NCI-H2081 treated with DMSO at 0.1 percent for 48 hours (cell line): ENCODE data around the gene APOBEC3H.
"Not testable (repeated sequence)": the region's sequence is repeated elsewhere in the genome, so short reads cannot be mapped to it uniquely, and the experiment has no call there.

Experiments used
- DNase-seq: peaks from one replicate; lab custom pipeline; 2025; lab: John Stamatoyannopoulos, UW

Gene APOBEC3H

DNA sequence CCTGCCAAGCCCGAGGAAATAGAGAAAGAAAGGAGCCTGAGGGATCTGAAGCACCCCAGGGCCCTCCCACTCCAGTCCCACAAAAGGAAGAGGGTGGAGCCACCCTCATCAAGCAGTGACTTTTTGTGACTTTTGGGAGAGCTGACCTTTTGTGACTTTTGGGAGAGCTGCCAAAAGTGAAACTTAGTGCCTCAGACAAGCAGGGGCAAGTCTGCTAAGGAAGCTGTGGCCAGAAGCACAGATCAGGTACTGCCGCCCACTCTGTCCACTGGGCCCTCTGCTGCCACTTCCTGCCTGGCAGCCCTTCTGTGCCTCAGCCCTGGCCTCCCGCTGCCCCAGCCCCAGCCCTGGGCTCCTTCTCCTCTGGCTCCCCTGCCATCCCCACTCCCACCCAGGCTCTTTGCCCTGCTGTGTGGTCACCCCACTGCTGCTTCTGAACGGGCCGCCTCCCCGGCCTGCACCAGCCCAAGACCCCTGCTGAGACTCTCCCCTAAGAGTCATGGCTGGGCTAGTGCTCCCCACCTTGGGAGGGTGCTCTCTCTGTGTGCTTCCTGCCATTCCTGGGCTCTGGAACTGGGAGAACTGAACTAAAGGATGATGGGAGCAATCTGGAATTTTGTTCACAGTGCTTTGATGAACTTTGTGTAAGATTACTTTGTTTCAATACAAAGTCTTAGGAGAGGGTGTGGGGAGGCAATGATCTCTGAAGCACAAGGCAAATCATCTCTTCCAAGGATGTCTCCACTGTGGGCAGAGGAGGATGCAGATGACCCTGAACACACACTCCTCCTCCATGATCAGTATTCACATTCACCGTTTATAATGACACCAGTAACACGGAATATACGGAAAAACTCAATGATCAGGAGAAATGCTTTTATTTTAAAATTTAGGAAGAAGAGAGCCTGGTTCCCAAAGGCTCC lies at the start of gene APOBEC3H:
Gene APOBEC3H (plus strand): TSS at position 147 of the 923 bp plus-strand sequence. CDS start 3,035 bp downstream, outside the sequence.
- no peak for DNase-seq

- DNase-seq = not testable (repeated sequence)
Measured at GRCh38 chr22:39049486-39049885, 47.6 kb upstream of the APOBEC3H start.

DNA sequence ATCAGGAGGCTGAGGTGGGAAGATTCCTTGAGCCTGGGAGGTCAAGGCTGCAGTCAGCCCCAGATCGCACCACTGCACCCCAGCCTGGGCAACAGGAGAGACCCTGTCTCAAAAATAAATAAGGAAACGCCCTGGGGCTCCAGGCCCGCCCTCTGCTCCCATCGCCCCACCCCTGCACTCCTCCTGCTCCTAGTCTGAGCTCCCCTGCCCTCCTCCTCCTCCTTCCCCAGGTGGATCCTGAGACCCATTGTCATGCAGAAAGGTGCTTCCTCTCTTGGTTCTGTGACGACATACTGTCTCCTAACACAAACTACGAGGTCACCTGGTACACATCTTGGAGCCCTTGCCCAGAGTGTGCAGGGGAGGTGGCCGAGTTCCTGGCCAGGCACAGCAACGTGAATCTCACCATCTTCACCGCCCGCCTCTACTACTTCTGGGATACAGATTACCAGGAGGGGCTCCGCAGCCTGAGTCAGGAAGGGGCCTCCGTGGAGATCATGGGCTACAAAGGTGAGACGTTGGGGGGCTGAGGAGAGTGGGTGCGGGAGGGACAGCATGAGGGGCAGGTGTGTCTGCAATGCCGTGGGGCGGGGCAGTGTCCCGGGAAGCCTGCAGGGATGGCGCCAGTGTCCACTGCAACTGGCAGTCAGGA lies 45.1 kb upstream of the APOBEC3H start:
- DNase-seq = not testable (repeated sequence)

GRCh38 chr22:39055658-39056057 lies 41.4 kb upstream of the APOBEC3H start:
- no peak for DNase-seq

- not testable (repeated sequence) for DNase-seq
Measured at GRCh38 chr22:39061290-39061689, 35.8 kb upstream of the APOBEC3H start.

DNA sequence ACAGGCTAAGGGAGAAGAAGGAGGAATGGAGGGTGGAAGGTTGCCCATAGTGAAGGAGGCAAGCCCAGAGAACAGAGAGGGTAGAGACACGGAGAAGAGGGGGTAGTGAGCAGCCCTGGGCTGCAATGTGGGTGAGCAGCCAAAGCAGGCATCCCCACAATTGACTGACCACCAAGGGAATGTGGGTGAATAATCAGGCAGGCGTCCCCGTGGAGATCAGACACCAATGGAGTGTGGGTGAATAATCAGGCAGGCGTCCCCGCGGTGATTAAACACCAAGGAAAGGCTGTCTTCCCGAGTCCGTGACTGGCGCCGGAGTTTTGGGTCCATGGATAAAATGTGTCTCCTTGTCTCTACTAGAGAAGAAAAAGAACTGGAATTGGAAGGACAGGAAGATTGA lies 35.1 kb upstream of the APOBEC3H start:
- DNase-seq = not testable (repeated sequence)

- not testable (repeated sequence) for DNase-seq
Measured at GRCh38 chr22:39063904-39064303, 33.1 kb upstream of the APOBEC3H start.

- not testable (repeated sequence) for DNase-seq
Measured at GRCh38 chr22:39066442-39067276, 30.4 kb upstream of the APOBEC3H start.

GRCh38 chr22:39068033-39068785 lies 28.8 kb upstream of the APOBEC3H start:
- DNase-seq = no peak

DNA sequence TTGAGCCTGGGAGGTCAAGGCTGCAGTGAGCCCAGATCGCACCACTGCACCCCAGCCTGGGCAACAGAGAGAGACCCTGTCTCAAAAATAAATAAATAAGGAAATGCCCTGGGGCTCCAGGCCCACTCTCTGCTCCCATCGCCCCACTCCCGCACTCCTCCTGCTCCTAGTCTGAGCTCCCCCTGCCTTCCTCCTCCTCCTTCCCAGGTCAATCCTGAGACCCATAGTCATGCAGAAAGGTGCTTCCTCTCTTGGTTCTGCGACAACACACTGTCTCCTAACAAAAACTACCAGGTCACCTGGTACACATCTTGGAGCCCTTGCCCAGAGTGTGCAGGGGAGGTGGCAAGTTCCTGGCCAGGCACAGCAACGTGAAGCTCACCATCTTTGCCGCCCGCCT lies 26.9 kb upstream of the APOBEC3H start:
- DNase-seq = no peak

- DNase-seq = not testable (repeated sequence)
Measured at GRCh38 chr22:39072581-39072981, 24.5 kb upstream of the APOBEC3H start.

GRCh38 chr22:39073981-39074380 lies 23.1 kb upstream of the APOBEC3H start:
- DNase-seq = no peak

DNA sequence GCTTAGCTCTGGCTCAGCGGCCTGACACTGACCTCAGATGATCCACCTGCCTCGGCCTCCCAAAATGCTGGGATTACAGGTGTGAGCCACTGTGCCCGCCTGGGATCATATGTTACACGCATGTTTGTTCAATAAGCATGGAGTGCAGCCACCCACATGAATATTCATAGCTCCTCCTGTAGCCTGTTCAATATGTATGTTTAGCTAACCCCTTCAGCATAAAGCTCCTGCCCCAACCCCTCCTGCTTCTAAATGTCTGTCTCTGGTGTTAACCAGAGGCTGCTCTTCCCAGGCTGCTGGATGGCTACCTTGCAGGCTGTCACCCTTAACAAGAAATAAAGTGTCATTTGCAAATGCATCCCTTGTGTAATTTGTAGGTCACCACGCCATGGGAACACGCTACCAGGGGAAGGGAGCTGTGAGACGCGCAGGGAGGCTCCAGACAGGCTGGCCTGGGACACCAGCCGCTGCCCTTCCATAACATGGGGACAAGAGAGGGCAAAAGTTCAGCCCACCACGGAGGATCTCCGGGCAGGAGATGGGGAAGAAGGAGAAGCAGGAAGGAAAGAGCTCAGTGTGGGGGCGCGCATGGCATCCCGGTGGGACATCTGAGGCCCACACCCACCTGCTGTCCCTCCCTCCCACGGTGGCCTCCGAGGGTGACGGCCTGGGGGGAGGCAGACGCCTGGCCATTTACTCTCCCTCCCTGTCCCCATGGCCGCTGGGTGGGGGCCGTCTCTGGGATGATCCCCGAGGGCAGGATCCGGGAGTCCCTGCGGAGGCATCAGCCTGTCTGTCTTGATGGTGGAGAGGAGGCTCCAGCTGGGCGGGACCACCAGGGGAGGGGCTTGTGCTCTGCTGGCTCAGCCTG lies 20.7 kb upstream of the APOBEC3H start:
- not testable (repeated sequence) for DNase-seq

DNA sequence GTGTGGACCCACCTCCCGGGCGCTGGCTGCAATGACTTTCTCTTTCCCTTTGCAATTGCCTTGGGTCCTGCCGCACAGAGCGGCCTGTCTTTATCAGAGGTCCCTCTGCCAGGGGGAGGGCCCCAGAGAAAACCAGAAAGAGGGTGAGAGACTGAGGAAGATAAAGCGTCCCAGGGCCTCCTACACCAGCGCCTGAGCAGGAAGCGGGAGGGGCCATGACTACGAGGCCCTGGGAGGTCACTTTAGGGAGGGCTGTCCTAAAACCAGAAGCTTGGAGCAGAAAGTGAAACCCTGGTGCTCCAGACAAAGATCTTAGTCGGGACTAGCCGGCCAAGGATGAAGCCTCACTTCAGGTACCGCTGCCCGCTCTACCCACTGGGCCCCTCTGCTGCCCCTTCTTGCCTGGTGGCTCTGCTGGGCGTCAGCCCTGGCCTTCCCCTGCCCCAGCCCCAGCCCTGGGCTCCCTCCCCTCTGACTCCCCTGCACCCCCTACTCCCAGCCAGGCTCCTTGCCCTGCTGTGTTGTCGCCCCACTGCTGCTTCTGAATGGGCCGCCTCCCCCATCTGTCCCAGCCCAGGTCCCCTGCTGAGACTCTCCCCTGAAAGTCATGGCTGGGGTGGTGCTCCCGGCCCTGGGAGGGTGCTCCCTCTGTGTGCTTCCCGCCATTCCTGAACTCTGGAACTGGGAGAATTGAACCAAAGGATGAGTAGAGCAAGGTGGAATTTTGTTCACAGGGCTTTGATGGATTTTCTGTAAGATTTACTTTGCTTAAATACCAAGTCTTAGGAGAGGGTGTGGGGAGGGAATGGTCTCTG lies 19.8 kb upstream of the APOBEC3H start, which contains the start of gene APOBEC3G:
Gene APOBEC3G (plus strand): TSS at position 250 of the 815 bp plus-strand sequence. CDS start 87 bp downstream, at position 337.
- not testable (repeated sequence) for DNase-seq

DNA sequence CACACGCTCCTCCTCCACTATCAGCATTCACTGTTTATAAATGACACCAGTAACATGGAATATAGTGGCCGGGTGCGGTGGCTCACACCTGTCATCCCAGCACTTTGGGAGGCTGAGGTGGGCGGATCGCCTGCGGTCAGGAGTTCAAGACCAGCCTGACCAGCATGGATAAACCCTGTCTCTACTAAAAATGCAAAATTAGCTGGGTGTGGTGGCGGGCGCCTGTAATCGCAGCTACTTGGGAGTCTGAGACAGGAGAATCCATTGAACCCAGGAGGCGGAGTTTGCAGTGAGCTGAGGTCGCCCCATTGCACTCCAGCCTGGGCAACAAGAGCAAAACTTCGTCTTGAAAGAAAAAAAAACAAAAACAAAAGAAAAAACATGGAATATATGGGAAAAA lies 19.1 kb upstream of the APOBEC3H start:
- not testable (repeated sequence) for DNase-seq

- DNase-seq = no peak
Measured at GRCh38 chr22:39078329-39078728, 18.7 kb upstream of the APOBEC3H start.

GRCh38 chr22:39079054-39079637 lies 17.9 kb upstream of the APOBEC3H start:
- DNase-seq = not testable (repeated sequence)

GRCh38 chr22:39080052-39080762 lies 16.8 kb upstream of the APOBEC3H start:
- no peak for DNase-seq
